ENCODE measurements around the gene LRRFIP2. TPM values are rescaled to one million over a fixed set of nuclear protein-coding genes. Genes with fewer than 3 reads are reported as not detected.
A peak's percentile ranks its signal among the peaks of the same experiment; 100 is the strongest.

The LRRFIP2 gene
- polyA plus RNA-seq, 1 experiment: 43.9 TPM

DNA sequence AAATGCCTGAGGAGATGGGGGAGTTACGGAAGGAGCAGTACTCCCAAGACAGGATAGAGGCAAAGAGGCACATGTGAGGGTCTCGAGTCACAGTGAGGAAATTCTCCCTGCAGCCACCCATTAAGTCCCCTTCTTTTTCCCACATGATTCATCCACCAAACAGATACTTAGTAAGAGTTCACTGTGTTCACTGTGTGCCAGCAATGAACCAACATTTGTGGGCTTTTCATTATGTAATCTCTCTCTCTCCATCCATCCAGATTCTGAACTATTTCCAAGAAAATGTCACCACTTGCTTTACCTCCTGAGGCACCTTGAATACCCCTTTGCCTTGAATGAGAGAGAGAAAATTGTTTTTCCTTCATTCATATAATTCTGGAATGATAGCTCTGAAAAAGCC is 24.6 kb upstream of the LRRFIP2 start:
- Histone ChIP-seq H3K36me3 (ENCODE audit: control insufficient read depth, insufficient read depth, low read length) (no peaks in the 10 kb centered on the region), H3K4me3 (ENCODE audit: low read depth, low read length) (no peak overlapping the region), H3K27me3 (ENCODE audit: control insufficient read depth, insufficient read depth, low read length) (no peaks in the 10 kb centered on the region)
- ChIA-PET POLR2A (no interaction called here), CTCF (interaction anchor here (1.5 kb wide), 1 partner anchor 16 kb away, joined by 6 read pairs; no protein-coding TSS in a partner anchor)
- TF ChIP-seq CTCF (IDR thresholded peaks at IDR 0.05; ENCODE audit: insufficient read depth, low read depth, low read length): no peak
- no peak for DNase-seq (ENCODE audit: low read depth)

GRCh38 chr3:37198547-37198946 is 24.2 kb upstream of the LRRFIP2 start:
- no peak for DNase-seq (ENCODE audit: low read depth)
- POLR2A ChIA-PET: no interaction called here

GRCh38 chr3:37197810-37198371 is 23.5 kb upstream of the LRRFIP2 start:
- ChIA-PET CTCF (interaction anchor here (1.0 kb wide), 1 partner anchor 16 kb away, joined by 3 read pairs; no protein-coding TSS in a partner anchor), POLR2A (no interaction called here)
- TF ChIP-seq CTCF (IDR thresholded peaks at IDR 0.05; ENCODE audit: insufficient read depth, low read depth, low read length): no peak
- DNase-seq (ENCODE audit: low read depth): peak; percentile 74
- Histone ChIP-seq H3K27me3 (ENCODE audit: control insufficient read depth, insufficient read depth, low read length) (no peaks in the 10 kb centered on the region), H3K36me3 (ENCODE audit: control insufficient read depth, insufficient read depth, low read length) (no peaks in the 10 kb centered on the region), H3K4me3 (ENCODE audit: low read depth, low read length) (no peak overlapping the region)

More at GRCh38 chr3:37198547-37198946, 24.2 kb upstream of the LRRFIP2 start:
- CTCF ChIA-PET: interaction anchor here (1.0 kb wide), 1 partner anchor 15 kb away, joined by 3 read pairs; no protein-coding TSS in a partner anchor
- Histone ChIP-seq H3K36me3 (ENCODE audit: control insufficient read depth, insufficient read depth, low read length) (no peaks in the 10 kb centered on the region), H3K4me3 (ENCODE audit: low read depth, low read length) (no peak overlapping the region), H3K27me3 (ENCODE audit: control insufficient read depth, insufficient read depth, low read length) (no peaks in the 10 kb centered on the region)
- TF ChIP-seq CTCF (IDR thresholded peaks at IDR 0.05; ENCODE audit: insufficient read depth, low read depth, low read length): no peak

DNA sequence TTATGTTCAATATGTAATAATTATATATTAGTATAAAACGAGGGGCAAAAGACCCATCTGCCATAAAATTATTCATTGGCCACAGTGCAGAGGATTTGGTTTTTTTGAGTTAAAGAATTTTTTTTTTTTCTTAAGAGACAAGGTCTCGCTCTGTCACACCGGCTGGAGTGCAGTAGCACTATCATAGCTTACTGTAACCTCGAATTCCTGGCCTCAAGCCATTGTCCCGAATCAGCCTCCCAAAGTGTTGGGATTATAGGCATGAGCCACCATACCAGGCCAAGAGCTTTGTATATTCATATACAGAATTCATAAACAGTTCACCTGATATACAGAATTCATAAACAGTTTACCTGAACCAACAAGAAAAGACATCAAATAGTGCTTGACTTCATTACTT is 20.2 kb upstream of the LRRFIP2 start:
- ChIA-PET CTCF (no interaction called here), POLR2A (no interaction called here)
- Histone ChIP-seq H3K36me3 (ENCODE audit: control insufficient read depth, insufficient read depth, low read length) (no peaks in the 10 kb centered on the region), H3K27me3 (ENCODE audit: control insufficient read depth, insufficient read depth, low read length) (no peaks in the 10 kb centered on the region), H3K4me3 (ENCODE audit: low read depth, low read length) (no peak overlapping the region)
- no peak for TF ChIP-seq CTCF (IDR thresholded peaks at IDR 0.05; ENCODE audit: insufficient read depth, low read depth, low read length)
- DNase-seq (ENCODE audit: low read depth): no peak

DNA sequence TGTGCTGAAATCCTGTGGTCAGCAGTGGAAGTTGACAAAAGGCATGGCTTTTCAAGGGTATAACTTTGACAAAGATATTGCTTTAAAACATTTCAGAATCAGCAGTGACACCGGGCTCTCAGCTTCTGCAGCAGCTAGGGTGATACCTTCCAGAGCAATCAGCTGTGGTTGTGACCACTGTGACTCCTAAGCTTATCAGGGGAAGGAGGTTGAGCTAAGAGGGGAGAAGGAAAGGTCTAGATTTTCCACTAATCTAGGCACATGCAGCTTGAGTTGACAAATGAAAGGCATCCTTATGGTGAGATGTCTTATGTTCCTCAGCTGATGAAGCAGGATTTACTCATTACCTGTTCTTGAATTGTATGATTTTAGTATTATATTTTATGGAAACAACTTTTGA is 16.3 kb upstream of the LRRFIP2 start:
- Histone ChIP-seq H3K27me3 (ENCODE audit: control insufficient read depth, insufficient read depth, low read length) (no peaks in the 10 kb centered on the region), H3K4me3 (ENCODE audit: low read depth, low read length) (no peak overlapping the region), H3K36me3 (ENCODE audit: control insufficient read depth, insufficient read depth, low read length) (no peaks in the 10 kb centered on the region)
- DNase-seq (ENCODE audit: low read depth): no peak
- TF ChIP-seq CTCF (IDR thresholded peaks at IDR 0.05; ENCODE audit: insufficient read depth, low read depth, low read length): no peak
- ChIA-PET POLR2A (no interaction called here), CTCF (no interaction called here)

Measured in BJ (cell line).